HG02981 (cell line): ENCODE data around the gene NRG3.

ENCODE experiments used
- ATAC-seq: cut with Tn5 transposase; IDR thresholded peaks from one replicate; pipeline ENCODE4 v1.9.1; 2021; ENCODE audit warnings: mild to moderate bottlenecking, moderate library complexity; ENCODE audit not compliant: unreplicated experiment

The NRG3 gene

DNA sequence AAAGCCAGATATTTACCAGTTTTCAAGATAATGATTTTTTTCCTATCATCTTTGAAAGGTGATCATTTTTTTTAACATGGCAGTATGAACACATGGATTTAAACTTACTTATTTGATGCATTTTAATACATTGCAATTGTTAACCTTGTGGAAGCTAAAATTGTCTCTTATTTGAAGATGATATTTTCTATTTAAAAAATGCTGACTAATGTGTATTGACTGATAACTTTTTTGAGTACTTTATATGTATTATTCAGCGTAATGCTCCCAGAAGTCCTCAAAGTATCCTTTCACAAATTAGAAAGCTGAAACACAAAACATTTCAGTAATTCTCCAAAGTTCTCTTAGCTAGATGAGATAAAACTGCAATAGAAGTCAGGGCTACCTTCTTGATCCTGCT, 677.3 kb downstream of the NRG3 start:
- no peak for ATAC-seq

DNA sequence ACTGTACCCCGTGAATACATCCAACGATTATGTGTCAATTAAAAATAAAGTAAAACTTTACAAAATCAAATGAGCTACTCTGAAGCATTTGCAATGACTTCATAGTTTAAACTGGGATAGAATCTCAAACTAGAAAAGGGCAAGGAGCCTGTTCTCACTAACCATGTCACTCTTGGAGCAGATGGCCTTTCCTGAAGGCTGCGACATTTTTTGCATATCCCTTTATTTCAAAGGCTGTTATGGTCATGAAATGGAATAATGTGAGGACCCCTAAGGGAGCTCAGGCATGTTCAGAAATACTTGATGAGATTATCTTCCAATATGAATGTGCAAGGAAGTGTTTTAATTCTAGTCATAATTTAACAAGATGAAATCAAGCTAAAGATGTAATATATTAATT, 679.4 kb downstream of the NRG3 start:
- ATAC-seq, result no peak

DNA sequence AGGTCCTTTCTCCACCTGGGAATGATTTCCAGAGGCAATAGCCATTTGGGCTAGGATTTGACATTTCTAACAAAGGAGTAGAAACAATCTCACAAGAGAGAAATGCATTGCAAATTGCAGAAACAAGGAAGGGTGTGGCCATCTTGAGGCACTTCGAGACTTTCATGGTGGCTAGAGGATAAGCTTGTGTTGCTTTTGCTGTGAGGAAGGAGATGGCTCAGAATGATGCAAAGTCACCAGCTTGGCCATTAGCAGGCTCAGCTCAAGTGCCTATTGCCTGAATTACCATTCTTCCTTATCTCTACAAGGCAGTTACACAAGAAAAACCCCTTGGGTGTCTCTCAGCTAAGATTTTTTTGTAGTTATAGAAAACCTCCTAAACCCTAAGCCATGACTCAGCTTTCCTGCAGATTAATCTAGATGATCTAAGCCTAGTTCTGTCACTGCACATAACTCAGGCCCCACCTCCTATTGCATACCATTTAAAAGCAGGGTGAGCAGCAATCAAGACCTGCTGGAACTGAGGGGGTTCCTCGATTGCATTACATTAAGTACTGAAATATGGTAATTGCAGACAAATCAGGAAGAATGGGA, 683.1 kb downstream of the NRG3 start:
- no peak for ATAC-seq

DNA sequence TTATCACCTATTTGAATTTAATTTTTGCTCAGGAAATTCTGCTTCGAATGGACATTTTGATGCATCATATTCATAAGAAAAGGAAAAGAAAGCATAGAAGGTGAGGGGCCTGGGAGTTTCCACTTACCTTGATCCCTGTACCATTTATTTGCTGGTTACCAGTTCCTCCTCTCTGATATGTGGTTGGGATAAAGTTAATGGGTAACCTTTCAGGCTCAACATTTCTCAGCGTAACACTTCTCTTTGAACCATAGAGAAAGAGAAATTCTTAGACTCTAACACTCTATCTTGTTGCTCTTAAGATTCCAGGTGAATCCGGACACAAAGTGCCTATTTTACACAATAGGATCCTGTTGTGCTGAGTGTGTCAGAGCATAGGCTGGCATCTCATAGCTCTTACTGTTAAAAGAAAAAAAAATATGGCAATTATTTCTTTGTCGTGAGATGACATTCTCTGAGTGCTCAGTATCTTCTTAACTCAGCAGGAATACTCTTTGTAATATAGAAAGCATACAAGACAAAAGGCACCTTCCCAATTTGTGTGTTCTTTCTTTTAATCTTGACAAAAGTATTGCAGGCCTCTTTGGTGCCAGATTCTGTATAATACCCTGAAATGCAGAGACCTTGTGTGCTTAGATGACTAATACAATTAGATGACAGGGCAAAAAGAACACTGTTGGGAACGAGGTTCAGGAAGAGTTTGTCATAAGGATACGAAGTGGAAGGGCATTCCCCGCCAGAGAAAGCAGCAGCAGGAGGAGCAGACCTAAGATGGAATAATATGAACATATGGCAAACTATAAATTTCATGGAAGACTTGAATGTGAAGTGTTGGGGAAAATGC, 689.6 kb downstream of the NRG3 start:
- ATAC-seq, result no peak

DNA sequence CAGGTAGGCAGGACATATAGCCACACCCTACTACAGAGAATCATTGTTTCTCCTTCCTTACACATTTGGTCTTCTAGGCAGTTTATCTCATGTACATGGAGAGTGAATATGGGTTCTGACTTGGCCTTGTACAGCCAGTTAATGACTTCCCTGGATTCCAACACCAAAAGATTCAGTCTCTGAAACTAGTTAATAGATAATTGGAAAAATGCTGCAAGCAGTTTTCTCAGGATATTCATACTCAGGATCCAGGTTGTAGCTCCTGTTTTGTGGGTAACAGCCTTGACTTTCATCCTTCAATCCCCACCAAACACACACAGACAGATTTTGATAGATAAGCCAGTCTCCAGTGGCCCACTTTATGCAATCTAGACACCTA, 690.2 kb downstream of the NRG3 start:
- no peak for ATAC-seq

DNA sequence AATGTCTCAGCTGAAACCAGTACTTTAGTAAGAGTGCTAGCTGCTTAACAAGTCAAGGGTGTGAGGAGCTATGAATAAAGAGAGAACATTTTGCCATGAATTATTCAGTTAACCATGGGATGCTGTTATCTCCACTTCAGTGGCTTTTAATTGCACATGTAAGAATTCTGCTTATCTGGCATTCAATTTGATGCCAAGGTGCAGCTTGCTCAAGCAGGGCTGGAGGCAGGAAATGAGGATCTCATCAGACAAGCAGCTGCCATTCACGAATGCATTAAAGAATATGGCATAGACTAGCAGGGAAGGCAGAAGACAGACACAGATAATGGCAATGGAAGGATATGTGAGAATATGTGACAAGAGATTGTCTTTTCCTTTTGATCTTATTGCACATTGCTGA, 697.8 kb downstream of the NRG3 start:
- ATAC-seq, result no peak

DNA sequence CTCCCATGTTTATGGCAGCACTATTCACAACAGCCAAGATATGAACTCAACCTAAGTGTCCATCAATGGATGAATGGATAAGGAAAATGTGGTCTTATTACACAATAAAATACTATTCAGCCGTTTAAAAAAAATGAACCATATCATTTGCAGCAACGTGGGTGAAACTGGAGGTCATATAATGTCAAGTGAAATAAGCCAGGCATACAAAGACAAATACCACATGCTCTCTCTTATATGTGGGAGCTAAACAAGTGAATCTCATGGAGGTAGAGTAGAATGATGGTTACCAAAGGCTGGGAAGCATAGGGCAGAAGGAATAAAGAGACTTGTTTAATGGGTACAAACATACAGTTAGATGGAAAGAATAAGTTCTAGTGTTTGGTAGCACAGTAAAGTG, 699.1 kb downstream of the NRG3 start:
- ATAC-seq, result no peak

DNA sequence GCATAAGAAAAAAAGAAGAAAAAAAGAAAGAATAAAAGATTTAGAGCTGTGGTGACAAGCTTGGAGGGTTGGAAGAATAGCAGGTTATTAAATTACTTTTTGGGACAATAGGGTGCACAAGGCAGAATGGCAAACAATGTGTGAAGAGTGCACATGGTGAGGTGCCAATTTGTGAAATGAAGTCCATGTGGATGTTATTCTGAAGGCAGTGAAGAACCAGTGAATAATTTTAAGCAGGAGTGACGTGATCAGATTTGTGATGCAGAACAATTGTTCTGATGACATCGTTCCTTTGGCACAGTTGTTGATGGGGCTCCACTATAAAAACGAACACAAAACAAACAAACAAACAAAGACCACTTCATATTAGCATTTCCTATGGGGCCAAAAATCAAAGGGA, 700.3 kb downstream of the NRG3 start:
- no peak for ATAC-seq

DNA sequence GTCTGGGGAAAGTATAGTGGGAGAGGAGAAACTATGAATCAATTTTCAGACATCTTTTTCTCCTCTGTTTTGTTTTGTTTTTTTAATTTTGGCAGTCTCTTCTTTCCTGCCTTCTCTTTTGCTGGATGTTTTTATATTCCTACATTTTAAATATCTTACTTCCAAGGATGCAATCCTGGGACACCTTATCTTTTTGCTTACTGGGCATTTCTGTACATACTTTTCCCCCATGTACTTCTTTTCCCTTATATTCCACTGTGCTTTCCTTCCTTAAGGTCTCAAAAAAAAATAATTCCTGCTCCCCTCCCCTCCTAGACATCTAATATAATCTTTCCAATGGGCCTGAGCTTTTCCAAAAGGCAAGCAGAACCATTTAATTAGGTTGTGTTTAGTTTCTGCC, 701.1 kb downstream of the NRG3 start:
- ATAC-seq, result no peak

DNA sequence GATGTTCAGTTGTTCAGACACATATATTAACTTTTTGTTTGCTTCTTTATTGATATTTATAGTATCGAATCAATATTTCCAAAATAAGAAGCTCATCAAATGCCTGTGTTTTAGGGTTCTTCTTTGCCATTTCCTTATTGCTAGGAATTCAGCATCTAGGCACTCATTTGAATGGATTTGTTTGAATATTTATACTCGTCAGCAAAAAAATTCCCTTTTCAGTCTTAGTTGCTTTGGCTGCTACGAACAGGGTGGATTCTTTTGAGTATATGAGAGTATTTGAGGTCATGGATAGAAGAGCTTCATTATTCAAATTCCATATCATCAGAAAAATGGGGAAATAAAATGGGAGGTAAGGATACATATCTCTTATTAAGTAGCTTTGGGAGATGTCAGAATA, 706.9 kb downstream of the NRG3 start:
- ATAC-seq, result no peak

DNA sequence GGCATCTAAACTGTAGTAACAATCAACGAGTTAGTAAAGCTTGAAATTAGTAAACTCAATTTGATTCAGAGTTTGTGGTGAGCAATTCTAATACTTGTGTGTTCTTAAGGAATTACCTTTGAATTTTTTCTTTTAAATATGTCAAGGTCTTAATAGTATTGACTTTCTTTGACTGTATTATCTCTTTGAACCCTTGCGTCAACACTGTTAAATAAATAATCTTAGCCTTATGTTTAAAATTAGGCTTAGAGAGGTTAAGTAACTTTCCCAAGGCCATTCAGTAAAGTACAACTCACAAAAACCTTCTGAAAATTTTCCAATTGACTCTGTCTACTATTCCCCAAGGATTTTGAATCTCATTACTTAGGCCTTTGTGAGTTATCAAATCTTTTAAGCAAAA, 716.4 kb downstream of the NRG3 start:
- no peak for ATAC-seq

DNA sequence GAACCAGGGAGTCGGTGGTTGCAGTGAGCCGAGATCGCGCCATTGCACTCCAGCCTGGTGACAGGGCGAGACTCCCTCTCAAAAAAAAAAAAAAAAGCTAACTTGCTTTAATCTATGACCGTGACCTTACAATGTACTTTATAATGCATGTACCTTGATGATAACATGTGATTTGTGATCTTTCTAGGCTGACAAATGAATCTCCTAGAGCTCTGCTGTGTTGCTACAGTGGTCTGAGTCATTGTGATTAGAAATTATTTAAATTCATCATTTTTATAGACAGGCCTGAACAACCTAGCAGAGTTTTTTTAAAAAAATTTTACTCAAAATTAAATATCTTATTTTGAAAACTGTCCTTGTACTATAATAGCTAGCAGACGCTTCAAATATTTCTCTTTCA, 722.8 kb downstream of the NRG3 start:
- ATAC-seq, result no peak

DNA sequence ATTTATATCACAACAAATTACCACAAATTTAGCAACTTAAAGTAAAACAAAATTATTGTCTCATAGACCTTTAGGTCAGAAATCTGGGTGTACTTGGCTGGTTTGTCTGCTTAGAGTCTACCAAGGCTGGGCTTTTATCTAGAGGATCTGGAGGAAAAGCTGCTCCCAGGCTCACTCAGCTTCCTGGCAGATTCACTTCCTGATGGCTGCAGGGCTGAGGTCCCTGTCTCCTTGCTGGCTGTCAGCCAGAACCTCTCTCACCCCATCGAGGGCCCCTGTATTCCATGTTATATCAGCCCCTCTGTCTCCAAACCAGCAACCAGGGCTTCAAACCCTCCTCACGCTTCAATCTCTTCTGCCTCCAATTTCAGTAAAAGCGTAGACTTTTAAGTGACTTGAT, 734.9 kb downstream of the NRG3 start:
- ATAC-seq, result no peak

DNA sequence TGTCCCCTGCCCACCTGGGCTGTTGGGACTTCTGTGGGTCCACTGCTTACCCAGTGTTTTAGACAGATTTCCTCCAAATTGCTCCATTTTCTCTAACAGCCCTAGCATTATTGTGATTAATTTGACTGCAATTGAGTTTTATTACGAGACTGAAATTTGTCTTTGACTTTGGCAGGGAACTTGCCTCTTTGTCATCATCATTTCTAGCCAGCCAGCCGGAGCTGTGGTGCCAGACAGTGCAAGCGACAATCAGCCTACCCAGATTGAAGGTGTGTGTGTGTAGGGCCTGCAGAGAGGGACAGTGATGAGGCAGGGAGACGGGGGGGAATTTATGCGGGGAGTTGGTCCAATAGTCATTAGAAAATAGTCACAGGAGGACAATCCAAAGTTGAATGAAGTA, 743.0 kb downstream of the NRG3 start:
- ATAC-seq, result no peak

DNA sequence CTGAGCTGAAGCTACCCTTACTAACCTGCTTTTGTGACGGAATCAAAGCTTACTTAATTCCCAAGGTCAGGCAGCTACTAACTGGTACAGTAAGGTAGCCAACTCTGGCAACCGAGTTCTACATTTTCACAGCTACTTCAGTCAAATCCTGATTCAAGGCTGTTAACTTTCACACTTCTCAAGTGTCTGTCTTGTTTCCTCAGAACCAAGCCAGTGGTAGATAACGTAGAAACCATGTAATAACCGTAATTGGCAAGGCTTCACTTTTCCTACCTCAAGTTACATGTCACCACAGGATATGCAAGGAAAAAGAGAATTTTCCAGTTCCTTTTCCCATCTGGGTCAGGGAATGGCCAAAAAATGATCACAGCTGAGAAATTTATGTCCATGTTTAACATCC, 746.7 kb downstream of the NRG3 start:
- no peak for ATAC-seq

DNA sequence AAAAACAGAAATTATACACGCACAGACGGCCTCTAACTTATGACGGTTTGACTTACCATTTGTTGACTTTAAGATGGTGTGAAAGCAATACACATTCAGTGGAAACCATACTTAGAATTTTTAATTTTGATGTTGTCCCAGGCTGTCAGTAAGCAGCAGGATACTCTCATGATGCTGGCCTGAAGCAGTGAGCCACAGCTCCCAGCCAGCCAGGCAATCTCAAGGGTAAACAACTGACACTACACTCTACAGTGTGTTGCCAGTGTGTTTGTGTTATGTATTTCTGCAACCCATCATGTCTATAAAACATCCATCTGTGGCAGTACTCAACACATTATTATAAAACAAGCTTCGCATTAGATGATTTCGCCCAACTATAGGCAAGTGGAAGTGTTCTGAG, 747.5 kb downstream of the NRG3 start:
- no peak for ATAC-seq

DNA sequence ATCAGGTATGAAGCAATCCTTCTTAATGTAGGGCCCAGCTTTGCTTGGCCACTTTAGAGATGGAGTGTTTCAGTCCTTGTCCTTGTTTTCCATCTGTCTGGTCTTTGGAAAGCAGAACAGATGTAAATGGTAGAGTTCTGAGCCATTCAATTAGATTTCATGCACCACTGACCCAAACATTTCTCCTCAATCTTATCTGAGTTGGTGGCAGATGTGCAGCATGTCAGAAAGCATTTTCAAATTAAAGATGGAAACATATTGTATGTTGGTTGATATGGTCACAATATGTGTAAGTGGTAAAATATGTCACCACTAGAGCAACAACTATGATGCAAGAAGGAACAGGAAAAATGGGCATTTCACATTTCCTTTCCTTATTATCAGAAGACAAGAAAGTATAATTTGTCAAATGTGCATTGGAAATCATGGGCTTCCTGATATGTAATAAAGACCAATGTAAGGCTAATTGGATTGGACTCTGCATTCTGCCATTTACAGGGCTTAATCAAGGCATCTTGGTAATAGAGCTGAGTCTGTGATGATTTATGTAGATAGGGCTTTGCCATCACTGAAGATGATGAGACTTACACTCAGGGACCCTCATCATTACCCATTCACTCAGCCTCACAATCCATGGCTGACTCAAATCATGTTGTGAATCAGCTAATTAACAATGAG, 750.7 kb downstream of the NRG3 start:
- ATAC-seq, result no peak

DNA sequence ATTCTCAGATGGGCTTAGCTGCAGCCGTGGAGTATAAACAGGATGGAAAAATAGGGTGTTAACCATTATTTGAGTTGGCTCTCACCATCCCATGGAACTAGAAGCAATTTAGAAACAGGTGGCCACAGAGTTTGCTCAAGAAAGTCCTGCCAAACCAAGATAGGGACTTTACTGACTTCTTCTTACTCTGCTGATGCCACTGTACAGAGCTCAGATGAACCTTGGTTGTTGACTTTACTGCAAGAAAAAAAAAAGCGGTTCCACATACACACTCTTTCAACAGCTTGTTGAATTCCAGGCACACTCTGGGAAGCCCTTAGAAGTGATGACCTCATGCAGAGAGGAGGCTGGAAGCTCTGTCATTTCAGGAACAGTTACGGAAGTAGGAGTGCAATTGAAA, 753.4 kb downstream of the NRG3 start:
- ATAC-seq, result no peak

DNA sequence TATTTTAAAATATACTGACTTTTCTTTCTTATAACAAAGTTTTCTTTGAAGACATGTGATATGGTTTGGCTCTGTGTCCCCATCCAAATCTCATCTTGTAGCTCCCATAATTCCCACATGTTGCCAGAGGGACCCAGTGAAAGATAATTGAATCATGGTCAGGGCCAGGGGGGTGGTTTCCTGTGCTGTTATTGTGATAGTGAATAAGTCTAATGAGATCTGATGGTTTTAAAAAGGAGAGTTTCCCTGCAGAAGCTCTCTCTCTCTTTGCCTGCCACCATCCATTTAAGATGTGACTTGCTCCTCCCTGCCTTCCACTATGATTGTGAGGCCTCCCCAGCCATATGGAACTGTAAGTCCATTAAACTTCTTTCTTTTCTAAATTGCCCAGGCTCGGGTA, 768.1 kb downstream of the NRG3 start:
- no peak for ATAC-seq

DNA sequence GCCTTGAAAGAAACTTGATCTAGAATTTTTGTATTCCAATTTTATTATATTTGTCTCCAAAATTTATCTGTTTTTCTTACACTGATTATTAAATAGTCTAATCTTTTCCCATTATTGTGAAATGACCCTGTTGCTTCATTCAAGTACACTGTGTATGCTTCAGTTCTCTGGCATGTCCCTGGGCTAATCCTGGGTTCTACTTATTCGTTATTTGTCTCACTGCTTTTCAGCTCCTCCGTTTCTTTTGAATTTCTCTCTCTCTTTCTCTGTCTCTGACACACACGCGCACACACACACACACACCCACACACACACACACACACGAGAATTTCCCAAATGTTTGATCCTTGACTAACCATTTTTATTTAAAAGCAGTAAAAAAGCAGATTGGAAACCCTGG, 768.6 kb downstream of the NRG3 start:
- ATAC-seq, result no peak

DNA sequence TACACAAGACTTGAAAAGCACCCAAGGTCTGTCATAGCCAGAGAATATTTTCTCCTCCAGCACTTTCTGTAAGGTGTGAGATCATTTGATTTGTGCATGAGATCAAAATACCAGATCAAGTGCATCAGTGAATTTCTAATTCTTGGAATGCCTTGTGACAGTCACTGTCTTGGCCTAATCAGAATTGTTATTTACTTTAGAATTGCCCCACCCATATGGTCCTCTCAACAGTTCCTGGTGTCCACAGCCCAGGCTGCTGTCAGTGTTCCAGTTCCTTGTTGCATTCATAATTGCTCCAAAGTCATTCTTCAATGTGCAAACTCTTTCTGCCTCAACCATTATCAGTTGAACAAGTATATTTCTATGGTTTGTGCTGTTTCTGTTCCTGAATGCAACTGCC, 770.2 kb downstream of the NRG3 start:
- ATAC-seq, result no peak
